HG02981 (cell line): Measurements from ENCODE around the gene MIA3.

Source experiments
- ATAC-seq: cut with Tn5 transposase; IDR thresholded peaks from one replicate; pipeline ENCODE4 v1.9.1; 2021; ENCODE audit warnings: mild to moderate bottlenecking, moderate library complexity; ENCODE audit not compliant: unreplicated experiment

MIA3 gene

DNA sequence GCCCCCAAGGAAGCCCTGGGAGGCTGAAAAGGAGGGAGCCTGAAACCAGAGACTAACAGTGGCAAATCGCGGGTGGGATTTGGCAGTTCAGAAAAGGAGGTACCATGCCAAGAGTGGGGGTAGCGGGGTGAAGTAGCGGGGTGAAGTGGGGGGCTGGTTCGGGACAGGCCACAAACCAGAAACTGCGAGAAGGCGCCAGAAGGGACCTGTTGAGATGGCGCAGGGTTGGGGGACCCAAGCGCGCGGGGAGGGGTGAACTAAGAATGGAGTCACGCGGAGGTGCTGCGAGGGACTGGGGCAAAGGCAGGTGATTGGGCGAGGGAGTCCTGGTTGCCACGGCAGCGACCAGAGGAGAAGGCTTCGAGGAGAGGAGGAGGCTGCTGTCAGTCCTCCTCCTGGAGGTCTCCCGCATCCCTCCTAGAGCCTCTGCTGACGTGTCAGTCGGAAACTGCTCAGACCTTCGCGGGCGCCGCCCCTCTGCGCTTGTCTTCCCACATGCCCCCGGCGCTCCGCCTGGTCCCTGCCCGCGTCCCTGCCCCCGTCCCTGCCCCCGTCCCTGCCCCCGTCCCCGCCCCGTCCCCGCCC lies 438 bp upstream of the MIA3 start:
- ATAC-seq = peak; percentile 85

DNA sequence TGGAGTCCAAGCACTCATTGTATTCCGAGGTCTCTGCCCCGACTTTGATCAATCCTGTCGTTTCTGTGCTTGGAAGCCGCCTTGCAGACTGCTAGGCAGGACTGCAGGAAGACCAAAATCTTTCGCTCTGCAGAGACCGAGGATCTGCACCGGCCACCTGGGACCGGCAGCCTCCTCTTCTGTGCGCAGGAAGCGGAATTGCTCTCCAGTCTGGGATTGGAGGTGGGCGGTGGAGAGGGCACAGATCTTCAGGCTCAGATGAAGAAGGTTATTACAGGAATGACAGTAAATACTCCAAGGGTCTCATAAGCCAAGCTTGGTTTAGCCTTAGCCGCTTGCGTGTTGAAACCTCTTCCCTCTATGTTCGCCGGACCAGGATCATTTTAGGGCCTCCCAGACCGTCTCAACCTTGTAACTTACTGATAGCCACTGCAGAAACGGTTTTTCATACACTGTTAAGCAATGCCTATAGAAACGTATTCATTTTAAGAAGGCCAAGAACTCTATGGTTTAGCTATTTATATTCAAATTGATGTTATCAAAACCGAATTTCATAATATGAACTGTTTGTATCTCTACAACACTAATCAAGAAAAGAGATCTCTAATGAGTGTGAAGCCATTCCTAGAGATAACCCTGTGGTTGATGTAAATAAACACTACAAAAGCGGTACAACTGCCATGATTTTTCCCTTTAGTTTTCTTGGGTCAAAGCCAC lies 1.1 kb downstream of the MIA3 start:
- no peak for ATAC-seq

DNA sequence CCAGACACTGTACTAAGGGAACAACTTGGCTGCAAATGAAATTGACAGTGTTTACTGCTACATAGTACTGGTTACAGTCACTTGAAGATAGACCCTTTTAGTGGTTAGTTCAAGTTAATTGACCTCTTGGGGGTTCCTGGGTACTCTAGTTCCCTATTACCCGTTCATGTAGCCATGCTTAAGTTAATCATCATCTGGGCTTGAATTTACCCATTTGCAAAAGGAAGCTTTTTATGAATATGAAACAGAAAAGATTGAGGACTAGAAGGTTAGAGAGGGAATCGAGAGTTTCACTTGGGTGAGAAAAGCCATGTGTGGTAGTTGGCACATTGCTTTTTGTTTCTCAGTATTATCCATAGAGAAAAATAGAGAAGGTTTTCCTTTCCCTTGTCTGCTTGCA lies 2.7 kb downstream of the MIA3 start:
- peak; percentile 45 for ATAC-seq

DNA sequence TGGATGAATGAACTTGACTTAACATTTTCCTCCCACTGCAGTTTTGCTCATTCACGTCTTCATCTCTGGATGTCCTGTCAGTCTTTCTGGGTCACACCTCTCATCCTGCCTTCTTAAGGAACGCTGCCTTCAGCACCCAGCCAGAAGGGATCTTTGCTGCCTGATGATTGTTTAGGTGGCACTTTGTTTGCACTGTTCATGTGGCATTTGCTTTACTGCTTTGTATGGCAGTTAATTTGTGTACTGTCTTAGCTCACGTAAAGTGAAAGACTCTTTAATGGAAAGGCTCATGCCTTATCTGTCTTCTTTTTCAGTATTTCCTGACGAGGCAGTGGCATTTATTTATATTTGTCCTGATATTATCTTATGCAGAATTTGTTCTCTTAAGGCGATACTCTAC lies 4.9 kb downstream of the MIA3 start:
- no peak for ATAC-seq

DNA sequence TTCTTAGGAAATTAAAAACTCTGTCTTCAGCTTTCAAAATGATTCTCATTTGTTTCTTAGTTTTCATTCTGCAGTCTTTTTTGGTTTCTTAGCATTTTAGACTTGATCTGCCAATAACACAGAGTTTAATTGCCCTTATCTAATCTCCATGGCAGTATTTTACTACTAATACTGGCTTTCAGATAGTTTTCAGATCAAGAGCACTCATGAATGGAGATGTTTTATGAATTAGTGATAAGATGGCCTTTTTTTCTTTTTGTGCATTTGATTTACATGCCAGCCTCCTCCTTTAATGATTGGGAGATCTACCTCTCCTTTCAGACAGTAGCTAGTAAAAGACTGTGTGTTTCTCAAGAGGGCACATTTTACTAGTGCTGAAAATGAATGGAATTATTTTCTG lies 5.6 kb downstream of the MIA3 start:
- no peak for ATAC-seq

DNA sequence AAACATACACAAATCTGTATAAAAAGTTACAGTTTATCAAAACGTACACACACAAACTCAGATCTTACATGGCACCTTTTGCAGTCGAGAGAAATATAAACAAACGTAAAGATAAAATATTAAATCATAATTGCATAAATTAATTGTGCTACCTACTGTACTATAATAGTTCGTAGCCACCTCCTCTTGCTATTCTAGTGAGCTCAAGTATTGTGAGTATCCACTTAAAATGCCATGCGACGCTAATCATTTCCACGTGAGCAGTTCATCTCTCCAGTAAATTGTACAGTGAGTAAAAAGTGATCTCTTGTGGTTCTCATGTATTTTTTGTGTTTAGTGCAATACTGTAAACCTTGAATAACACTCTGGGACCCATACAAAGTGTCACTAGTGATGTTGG lies 6.3 kb downstream of the MIA3 start:
- no peak for ATAC-seq

DNA sequence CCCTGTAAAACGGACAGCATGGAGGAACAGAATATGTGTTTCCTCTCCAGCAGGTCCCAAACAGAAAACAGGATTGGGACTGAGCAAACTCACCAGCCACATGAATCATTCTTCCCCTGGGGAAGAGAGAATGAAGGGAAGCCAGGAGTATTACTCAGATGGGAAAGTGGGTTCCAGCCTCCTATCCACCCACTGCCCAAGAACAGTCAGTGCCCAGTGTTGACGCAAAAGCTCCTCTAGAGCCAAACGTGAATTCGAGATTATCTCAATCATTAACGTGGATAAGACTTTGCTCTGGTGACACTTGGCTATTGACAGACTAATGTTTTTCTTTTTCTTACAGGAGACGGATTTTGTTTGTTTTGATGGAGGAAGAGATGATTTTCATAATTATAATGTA lies 9.3 kb downstream of the MIA3 start:
- no peak for ATAC-seq

DNA sequence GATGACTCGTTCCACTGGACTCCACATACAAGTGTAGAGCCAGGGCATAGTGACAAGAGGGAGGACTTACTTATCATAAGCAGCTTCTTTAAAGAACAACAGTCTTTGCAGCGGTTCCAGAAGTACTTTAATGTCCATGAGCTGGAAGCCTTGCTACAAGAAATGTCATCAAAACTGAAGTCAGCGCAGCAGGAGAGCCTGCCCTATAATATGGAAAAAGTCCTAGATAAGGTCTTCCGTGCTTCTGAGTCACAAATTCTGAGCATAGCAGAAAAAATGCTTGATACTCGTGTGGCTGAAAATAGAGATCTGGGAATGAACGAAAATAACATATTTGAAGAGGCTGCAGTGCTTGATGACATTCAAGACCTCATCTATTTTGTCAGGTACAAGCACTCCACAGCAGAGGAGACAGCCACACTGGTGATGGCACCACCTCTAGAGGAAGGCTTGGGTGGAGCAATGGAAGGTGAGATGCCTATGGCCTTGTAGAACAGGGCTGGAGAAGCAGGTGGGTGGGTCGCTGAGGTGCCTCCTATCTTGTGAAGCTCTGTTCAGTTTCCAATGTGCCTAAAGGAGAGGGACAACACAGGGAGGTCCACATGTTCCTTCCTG lies 12.1 kb downstream of the MIA3 start:
- no peak for ATAC-seq

DNA sequence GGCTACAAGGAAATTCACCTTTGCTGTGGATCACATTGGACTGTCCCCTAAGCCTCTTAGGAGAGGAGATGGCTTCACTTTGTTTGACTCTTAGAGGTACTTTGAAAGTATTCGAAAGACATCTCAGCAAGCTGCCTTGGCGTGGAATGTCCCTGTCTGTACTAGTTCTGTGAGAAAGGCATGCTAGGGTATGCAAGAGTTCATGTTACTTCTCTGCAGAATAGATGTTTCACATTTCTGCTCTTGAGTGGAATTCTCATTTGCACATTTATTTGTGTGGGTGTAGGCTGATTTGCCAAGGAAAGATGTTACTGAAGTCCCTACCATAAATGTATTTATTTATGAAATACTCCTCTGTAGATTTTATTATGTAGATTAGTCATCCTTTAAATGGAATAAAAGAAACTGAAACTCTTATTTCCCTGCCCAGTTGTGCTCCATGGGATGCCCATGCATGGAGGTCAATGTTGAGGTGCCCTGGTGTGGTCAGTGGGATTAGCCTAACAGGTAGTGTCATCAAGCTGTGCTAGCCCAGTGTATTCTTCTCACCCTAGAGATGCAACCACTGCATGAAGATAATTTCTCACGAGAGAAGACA lies 13.8 kb downstream of the MIA3 start:
- no peak for ATAC-seq

DNA sequence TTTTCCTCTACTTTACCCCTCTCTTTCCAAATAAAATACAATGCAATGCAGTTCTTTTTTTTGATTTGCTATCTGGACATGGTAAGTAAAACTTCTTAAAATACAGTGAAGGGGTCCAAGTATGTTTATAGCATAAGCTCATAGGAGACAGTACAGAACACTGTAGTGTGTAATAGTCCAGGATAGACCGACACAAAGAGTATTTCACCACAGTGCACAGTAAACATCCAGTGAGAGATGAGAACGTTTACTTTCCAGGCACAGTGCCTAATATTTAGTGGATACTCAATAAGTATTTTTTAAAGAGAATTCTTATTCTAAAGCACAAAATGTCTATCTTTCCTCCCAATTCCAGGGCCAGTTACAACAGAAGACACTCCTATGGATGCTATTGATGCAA lies 14.9 kb downstream of the MIA3 start:
- ATAC-seq = no peak

DNA sequence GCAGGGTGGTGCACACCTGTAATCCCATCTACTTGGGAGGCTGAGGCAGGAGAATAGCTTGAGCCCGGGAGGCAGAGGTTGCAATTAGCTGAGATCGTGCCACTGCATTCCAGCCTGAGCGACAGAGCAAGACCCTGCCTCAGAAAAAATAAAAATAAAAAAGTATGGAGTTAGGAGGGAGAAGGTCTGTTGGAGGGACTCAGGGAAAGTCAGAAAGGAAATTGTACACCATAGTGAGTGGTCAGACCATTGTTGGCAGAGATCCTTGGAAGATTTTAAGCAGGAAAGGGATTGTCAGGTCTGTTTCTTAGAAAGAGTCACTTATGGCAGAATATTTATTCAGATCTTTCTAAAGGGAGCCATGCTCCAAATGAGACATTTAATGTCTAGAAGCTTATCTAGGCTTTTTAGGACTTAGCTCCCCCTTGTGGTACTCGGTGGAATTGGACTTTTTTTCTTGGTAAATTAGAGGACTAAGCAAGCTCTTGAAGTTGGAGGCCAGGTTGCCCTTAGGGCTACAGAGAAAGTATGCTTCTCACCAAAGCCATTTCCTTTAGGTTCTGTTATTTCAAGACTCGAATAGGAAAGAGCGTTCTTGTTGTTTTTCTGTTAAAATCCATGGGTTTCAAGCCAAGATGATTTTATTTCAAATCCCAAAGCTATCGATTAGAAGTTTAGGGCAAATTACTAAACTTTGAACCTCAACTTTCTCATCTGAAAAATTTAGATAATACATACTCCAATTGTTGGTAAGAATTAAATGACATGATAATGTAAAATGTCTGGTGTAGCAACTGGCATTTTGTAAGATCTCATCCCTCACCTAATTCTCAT lies 16.5 kb downstream of the MIA3 start:
- ATAC-seq = peak; percentile 84

DNA sequence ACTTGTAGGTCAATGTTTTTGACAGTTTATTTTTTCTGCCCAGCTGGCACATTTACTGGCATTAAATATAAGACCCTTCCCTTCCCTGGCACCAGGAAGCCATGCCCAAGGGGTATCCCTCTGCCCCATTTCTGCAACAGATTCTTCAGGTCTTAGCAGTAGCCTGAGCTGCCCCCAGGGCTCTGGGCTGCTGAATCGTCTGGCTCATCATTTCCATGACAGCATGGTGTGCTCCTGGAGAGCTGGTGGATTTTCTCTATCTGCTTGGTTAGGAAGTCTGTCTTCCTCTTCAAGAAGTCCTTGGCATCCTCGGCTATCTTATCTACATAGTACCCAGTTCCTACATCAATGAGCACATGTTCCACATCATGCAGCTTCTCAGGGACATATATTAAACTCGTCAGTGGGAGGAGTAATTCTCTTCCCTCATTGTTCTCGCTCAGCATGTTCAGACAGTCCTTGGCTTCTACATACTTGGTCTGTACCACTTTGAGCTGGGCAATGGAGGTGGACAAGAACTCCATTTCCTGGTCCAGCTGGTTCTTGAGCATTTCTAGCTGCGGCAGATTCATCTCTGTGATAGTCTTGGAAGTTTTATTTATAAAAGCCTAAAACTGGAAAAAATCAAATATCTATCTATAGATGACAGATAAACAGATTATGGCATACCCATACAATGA lies 23.5 kb downstream of the MIA3 start:
- no peak for ATAC-seq

DNA sequence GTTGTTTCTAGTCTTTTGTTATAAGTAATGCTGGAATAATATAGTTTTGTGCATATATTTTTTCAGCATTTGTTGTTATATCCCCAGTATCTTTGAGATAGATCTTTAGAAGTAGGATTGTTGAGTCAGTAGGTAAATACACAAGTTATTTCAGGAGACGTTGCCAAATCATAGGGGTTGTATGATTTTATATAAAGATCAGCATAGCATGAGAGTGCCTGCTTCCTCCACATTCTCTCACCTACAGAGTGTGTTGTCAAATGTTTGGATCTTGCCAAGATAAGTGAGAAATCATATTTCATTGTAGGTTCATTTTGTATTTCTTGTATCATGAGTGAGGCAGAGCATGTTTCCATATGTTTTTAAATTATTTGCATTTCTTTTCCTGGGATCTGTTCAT lies 24.6 kb downstream of the MIA3 start:
- no peak for ATAC-seq

DNA sequence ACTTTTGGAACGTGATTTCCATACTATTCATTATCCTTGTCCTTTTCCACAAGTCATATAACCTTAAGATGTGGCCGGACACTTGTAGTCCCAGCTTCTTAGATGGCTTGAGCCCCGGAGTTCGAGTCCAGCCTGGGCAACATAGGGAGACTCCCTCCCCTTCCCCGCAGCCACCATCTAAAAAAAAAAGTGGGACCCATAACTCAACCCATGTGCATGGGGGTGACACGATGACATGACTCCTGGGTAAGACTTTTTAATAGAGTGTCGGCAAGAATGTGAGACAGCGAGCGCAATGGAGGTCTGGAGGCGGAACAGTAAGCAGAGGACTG lies 25.7 kb downstream of the MIA3 start:
- peak; percentile 29 for ATAC-seq

DNA sequence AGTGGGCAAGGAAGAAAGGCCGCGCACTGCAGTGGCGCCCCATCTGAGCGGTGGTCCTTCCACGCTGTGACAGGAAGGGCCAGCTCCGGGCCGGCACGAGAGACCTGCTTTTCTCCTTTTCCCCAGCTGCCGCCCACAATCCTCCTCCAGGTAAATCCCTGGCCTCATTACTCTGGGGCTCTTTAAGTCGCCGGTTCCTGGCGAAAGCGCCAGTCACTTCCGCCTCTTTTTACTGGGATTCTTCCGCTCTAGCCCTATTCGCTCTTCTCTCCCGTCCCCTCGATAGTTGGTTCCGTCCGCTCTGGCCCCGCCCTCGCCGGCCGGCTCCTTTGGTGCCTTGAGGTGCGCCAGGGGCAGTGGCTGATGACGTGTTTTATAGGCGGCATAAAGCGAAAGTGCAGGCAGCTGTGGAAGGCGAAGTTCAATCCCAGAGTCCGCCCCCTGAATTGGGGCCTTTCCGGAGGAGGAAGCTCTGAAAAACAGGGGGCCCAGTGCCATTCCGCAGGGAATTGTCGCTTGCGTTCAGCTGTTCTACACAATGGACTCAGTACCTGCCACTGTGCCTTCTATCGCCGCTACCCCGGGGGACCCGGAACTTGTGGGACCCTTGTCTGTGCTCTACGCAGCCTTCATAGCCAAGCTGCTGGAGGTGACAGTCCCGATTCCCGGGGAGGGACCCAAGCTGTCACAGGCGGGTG lies 26.2 kb downstream of the MIA3 start:
- peak; percentile 96 for ATAC-seq

DNA sequence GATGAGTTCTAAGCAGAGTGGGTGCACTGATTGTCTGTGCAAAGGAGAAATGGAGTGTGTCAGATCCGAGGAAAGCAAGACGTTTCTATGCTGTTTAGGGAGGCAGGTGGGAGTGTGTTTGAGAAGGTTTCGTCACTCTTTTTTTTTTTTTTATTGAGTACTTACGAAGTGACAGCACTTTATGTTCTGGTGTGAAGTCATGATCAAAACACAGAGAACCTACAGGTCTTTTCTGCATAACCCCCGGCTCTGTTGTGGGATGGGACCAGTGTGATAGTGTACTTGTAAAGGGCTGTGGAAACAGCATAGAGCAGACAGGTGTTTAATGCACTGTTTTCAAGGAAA lies 26.7 kb downstream of the MIA3 start:
- no peak for ATAC-seq

DNA sequence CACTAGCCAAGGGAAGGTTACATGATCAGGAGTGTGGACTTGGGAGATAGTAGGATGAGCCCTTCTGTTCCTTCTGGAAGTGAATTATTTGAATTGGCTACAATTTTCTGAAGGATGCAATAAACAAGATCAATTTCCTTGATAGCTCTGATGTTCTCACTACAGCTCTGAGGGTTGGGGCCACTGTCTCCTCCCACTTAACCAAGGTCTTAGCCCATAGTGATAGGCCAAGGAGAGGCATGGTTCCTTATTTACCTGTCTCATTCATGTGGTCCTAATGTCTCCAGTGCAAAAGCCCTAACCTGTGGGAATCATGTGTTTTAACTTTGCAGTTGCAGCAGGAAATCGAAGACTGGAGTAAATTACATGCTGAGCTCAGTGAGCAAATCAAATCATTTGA lies 34.8 kb downstream of the MIA3 start:
- ATAC-seq = no peak

DNA sequence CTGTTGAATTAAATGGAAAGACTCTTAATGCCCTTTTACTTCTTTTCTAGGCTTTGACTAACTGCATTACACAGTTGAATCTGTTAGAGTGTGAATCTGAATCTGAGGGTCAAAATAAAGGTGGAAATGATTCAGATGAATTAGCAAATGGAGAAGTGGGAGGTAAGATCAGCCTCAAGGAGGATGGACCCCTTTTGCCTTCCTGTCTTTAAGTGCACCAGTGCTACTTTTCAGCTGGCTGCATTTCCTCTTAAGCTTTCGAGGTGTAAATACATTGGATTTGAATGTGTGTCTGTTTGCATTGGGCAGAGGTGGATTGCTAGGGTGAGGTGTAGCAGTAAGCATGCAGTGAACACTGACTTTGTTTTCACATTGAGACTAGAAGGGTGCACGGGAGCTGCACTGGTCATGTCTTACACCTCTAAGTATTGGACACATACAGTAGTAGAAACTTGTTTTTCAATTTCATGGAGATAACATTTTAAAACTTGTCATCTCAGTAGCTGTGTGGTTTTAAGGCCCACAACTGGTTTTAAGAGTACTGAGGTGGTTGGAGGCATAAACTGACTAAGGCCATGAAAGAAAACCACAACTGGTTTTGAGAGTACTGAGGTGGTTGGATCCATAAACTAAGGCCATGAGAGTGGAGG lies 35.4 kb downstream of the MIA3 start:
- ATAC-seq = peak; percentile 74

DNA sequence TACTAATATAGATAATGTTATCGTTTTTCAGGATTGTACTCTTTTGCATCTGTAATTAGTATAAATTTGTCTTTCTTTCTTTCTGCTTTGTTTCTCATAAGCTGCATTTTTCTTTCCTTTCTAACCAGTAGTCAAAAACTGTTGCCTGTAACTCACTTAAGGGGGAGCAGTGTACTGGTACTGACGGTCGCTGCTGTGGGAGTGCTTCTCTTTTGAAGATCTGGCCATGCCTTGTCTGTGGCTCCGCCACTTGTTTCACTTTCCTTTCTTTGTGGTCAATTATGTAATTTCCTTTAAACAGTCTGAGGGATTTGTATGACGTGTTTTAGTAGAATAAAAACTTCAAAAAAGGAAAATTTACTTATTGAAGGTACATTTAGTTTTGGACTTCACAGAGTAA lies 37.0 kb downstream of the MIA3 start:
- ATAC-seq = peak; percentile 94
